Measurements from ENCODE around the gene C12orf57. TPM values are rescaled to one million over a fixed set of nuclear protein-coding genes. Genes with fewer than 3 reads are reported as not detected.

Gene C12orf57
- total and polyA plus RNA-seq, 2 of the 13 experiments (the other 11 are each of a cell fraction or from before 2014, with no cell fraction given), result 84.0 to 287 TPM

DNA sequence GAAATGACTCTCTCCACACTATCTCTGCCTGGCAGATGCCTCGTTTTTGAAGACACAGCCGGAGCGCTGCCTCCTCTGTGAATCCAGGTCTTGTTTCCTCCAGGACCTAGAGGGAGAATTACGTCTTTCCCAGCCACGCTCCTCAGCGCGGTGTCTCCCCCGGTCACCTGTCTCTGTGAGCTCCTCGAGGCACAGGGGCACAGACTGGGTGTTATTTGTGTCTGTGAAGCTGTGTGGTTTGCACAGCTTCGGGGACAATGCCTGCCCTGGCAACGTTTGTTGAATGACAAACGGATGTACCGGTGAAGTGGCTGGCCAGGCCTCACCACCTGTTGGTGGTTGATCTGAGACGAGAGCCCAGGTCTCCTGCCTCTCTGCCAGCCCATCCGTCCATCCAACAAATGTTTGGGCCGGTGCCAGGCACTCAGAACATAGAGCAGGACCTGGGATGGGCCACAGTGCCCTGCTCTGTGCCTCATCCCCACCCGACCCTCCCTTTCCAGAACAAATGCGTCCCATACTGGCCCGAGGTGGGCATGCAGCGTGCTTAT is 13.4 kb downstream of the C12orf57 start:
- WGBS (ENCODE audit: low lambda C conversion rate), result 84% methylated on average over 11 of the region's 20 CpGs
- no peaks in the 10 kb centered on the region for H4K20me1 ChIP-seq (ENCODE audit: insufficient read depth, low read length)
- no peaks in the 10 kb centered on the region for H3K79me2 ChIP-seq (ENCODE audit: insufficient read depth, low read length)
- CTCF ChIA-PET (ENCODE audit: low intra/inter-chr PET ratio, low total read pairs), result no interaction called here
- H3K4me1 ChIP-seq (ENCODE audit: insufficient read depth, low read length), result peaks cover 18% of the 10 kb centered on the region
- no peaks in the 10 kb centered on the region for H3K27me3 ChIP-seq (ENCODE audit: control insufficient read depth in 1 of 2, insufficient read depth in 2 of 2, low read length in 2 of 2)
- no peak overlapping the region for H3K9ac ChIP-seq (ENCODE audit: insufficient read depth, low read depth, low read length)
- H2AFZ ChIP-seq (ENCODE audit: low read length), result no peak overlapping the region
- FAIRE-seq (no peak), ATAC-seq (no peak), DNase-seq (ENCODE audit: low spot score) (no peak)
- H3K9me3 ChIP-seq (ENCODE audit: low read length), result no peaks in the 10 kb centered on the region
- H3K4me2 ChIP-seq (ENCODE audit: low read depth, low read length), result no peak overlapping the region
- no peaks in the 10 kb centered on the region; a peak in 1 of 5 replicates for H3K36me3 ChIP-seq (replicated peaks in 1 of 2; ENCODE audit: control insufficient read depth in 1 of 2, insufficient read depth in 2 of 2, low read length in 2 of 2)
- no peak overlapping the region for H3K4me3 ChIP-seq (replicated peaks in 1 of 3; ENCODE audit: insufficient read depth in 1 of 3, low read depth in 2 of 3, low read length in 3 of 3)
- no peak overlapping the region for H3K27ac ChIP-seq (ENCODE audit: extremely low read length, insufficient read depth, low read length)
- intact Hi-C loops (cut with micrococcal nuclease; ENCODE audit: unreplicated experiment) (no loop called here), in situ Hi-C loops (cut with HindIII; ENCODE audit: extremely low pct_ligation_motif_present, low pct_unique_long_range_greater_than_20kb) (no loop called here)
- no TSS peak for BruUV-seq (replicated peaks)
- no peak for TF ChIP-seq THYN1 (CRISPR knock-in tag; IDR thresholded peaks at IDR 0.05; ENCODE audit: borderline replicate concordance, low read depth)
- TF ChIP-seq, protein P1, sequence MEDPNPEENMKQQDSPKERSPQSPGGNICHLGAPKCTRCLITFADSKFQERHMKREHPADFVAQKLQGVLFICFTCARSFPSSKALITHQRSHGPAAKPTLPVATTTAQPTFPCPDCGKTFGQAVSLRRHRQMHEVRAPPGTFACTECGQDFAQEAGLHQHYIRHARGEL (CRISPR knock-in tag; IDR thresholded peaks at IDR 0.05), result no peak
- TF ChIP-seq EHMT2 (IDR thresholded peaks at IDR 0.05; ENCODE audit: borderline replicate concordance, low read depth, low read length), result no peak
- TF ChIP-seq, protein P2, sequence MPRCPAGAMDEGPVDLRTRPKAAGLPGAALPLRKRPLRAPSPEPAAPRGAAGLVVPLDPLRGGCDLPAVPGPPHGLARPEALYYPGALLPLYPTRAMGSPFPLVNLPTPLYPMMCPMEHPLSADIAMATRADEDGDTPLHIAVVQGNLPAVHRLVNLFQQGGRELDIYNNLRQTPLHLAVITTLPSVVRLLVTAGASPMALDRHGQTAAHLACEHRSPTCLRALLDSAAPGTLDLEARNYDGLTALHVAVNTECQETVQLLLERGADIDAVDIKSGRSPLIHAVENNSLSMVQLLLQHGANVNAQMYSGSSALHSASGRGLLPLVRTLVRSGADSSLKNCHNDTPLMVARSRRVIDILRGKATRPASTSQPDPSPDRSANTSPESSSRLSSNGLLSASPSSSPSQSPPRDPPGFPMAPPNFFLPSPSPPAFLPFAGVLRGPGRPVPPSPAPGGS (CRISPR knock-in tag; IDR thresholded peaks at IDR 0.05), result no peak
- no peak for TF ChIP-seq ZNF674 (CRISPR knock-in tag; IDR thresholded peaks at IDR 0.05; ENCODE audit: low read depth)
- no peak for TF ChIP-seq KAT7 (CRISPR knock-in tag; IDR thresholded peaks at IDR 0.05; ENCODE audit: borderline replicate concordance)
- POLR2A ChIA-PET, result interaction anchor here (1.3 to 8.0 kb wide), 2 partner anchors 12 to 13 kb away, joined by 4 to 180 read pairs; partner anchors contain the start of genes C12orf57 and RNU7-1
